PC-3 (cell line): ENCODE results near the gene DCP1B. TPM values are rescaled to one million over a fixed set of nuclear protein-coding genes. Genes with fewer than 3 reads are reported as not detected.

ENCODE experiments used
- ATAC-seq: fragments of 200-7000 bp; cut with Tn5 transposase; 2 replicates; pipeline ENCODE4 v1.9.1; 2020; ENCODE audit warnings: mild to moderate bottlenecking, moderate library complexity
- BruUV-seq: library from RNA; stranded (reverse); fragments of 400-500 nt; replicated peaks from 2 replicates; lab custom pipeline; 2021; lab: Mats Ljungman, UMichigan
- CTCF ChIA-PET: fragments of 300-600 bp; sonication (Branson Sonifier 250); formaldehyde crosslinking; loops from one replicate; lab custom pipeline; 2022; ENCODE audit warnings: antibody characterized with exemption; lab: Charles Lee
- POLR2A ChIA-PET: fragments of 300-600 bp; sonication (Branson Sonifier 250); formaldehyde crosslinking; loops from one replicate; lab custom pipeline; 2022; ENCODE audit warnings: antibody characterized with exemption; ENCODE audit not compliant: unreplicated experiment; lab: Charles Lee
- DNase-seq: peaks from one replicate; pipeline ENCODE4 v3.0.0-alpha.2; 2015
- H2AFZ ChIP-seq: fragments of 300-600 bp; sonication (generic); 2 replicates; pipeline ENCODE4 v1.6.0; 2016; ENCODE audit warnings: antibody characterized with exemption, low read length
- H3F3A ChIP-seq: fragments of 300-600 bp; sonication (generic); one replicate; pipeline ENCODE4 v1.6.0; 2017; ENCODE audit warnings: antibody characterized with exemption, low read length, control low read depth, mild to moderate bottlenecking; ENCODE audit not compliant: unreplicated experiment
- H3K27ac ChIP-seq: fragments of 300-600 bp; sonication (generic); 2 replicates; pipeline ENCODE4 v1.5.1; 2016; ENCODE audit warnings: mild to moderate bottlenecking, low read length
- H3K27me3 ChIP-seq: fragments of 300-600 bp; sonication (generic); 2 replicates; pipeline ENCODE4 v1.6.1; 2016; ENCODE audit warnings: low read length, mixed read lengths
- H3K36me3 ChIP-seq: fragments of 300-600 bp; sonication (generic); 2 replicates; pipeline ENCODE4 v1.6.1; 2016; ENCODE audit warnings: low read depth, mixed run types, low read length, mixed read lengths
- H3K4me1 ChIP-seq: fragments of 300-600 bp; sonication (generic); 2 replicates; pipeline ENCODE4 v1.5.1; 2016; ENCODE audit warnings: low read length; ENCODE audit not compliant: insufficient read depth
- H3K4me2 ChIP-seq: fragments of 300-600 bp; sonication (generic); 2 replicates; pipeline ENCODE4 v1.6.0; 2016; ENCODE audit warnings: low read length
- H3K4me3 ChIP-seq: fragments of 300-600 bp; sonication (generic); 2 replicates; pipeline ENCODE4 v1.5.1; 2016; ENCODE audit warnings: mild to moderate bottlenecking, low read length, mixed read lengths
- H3K79me2 ChIP-seq: fragments of 300-600 bp; sonication (generic); 2 replicates; pipeline ENCODE4 v1.6.1; 2017; ENCODE audit warnings: low read length, mixed read lengths
- H3K9ac ChIP-seq: fragments of 300-600 bp; sonication (generic); 2 replicates; pipeline ENCODE4 v1.6.0; 2016; ENCODE audit warnings: mild to moderate bottlenecking, low read length
- H3K9me2 ChIP-seq: fragments of 300-600 bp; sonication (generic); replicated peaks from 2 replicates; pipeline ENCODE4 v1.6.1; 2016; ENCODE audit warnings: mixed run types, low read length, mixed read lengths
- H3K9me3 ChIP-seq: fragments of 300-600 bp; sonication (generic); 2 replicates; pipeline ENCODE4 v1.6.1; 2016; ENCODE audit warnings: low read length, mixed read lengths
- H4K20me1 ChIP-seq: fragments of 300-600 bp; sonication (generic); 2 replicates; pipeline ENCODE4 v1.6.1; 2016; ENCODE audit warnings: low read length, mixed read lengths
- EZH2 ChIP-seq: fragments of 300-600 bp; sonication (generic); IDR thresholded peaks from one replicate; pipeline ENCODE4 v1.6.1; 2017; ENCODE audit warnings: antibody characterized with exemption, mild to moderate bottlenecking, low read length; ENCODE audit not compliant: unreplicated experiment
- EZH2phosphoT487 ChIP-seq: fragments of 300-600 bp; sonication (generic); IDR thresholded peaks from 2 replicates; pipeline ENCODE4 v1.6.1; 2018; ENCODE audit warnings: mild to moderate bottlenecking, antibody characterized with exemption, low read length, borderline replicate concordance
- intact Hi-C: fragments of 100-400 bp; cut with micrococcal nuclease; formaldehyde crosslinking; loops from 2 replicates; pipeline ENCODE4 v1.9.0; 2023
- total RNA-seq: library from RNA; depleted of rRNA; stranded (reverse); fragments of >200 nt; gene quantifications from 2 replicates; pipeline ENCODE4 v1.2.3, GENCODE V29; 2014
- TF ChIP-seq, protein P1 (sequence below): fragments of 300-600 bp; sonication (generic); conservative IDR thresholded peaks from 2 replicates; pipeline ENCODE4 v1.5.1; 2017; ENCODE audit warnings: antibody characterized with exemption, low read depth, mild to moderate bottlenecking, low read length

The DCP1B gene
- total RNA-seq, 1 experiment from 2014 or later, result 4.9 TPM

- no peaks in the 10 kb centered on the region for H3K79me2 ChIP-seq
- H3K9me2 ChIP-seq, result no peaks in the 10 kb centered on the region
- CTCF ChIA-PET, result no interaction called here
- no TSS peak for BruUV-seq
- TF ChIP-seq EZH2 (no peak), EZH2phosphoT487 (no peak)
- TF ChIP-seq, protein P1, sequence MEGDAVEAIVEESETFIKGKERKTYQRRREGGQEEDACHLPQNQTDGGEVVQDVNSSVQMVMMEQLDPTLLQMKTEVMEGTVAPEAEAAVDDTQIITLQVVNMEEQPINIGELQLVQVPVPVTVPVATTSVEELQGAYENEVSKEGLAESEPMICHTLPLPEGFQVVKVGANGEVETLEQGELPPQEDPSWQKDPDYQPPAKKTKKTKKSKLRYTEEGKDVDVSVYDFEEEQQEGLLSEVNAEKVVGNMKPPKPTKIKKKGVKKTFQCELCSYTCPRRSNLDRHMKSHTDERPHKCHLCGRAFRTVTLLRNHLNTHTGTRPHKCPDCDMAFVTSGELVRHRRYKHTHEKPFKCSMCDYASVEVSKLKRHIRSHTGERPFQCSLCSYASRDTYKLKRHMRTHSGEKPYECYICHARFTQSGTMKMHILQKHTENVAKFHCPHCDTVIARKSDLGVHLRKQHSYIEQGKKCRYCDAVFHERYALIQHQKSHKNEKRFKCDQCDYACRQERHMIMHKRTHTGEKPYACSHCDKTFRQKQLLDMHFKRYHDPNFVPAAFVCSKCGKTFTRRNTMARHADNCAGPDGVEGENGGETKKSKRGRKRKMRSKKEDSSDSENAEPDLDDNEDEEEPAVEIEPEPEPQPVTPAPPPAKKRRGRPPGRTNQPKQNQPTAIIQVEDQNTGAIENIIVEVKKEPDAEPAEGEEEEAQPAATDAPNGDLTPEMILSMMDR, result no peak
- intact Hi-C loops, result no loop called here
- H3K4me2 ChIP-seq, result no peak overlapping the region
- H3K36me3 ChIP-seq, result no peaks in the 10 kb centered on the region
- H2AFZ ChIP-seq, result no peak overlapping the region
- no peaks in the 10 kb centered on the region for H4K20me1 ChIP-seq
- DNase-seq, result no peak
- peaks cover 86% of the 10 kb centered on the region for H3K27me3 ChIP-seq
- no peaks in the 10 kb centered on the region for H3F3A ChIP-seq
- no peaks in the 10 kb centered on the region for H3K9me3 ChIP-seq
- POLR2A ChIA-PET, result no interaction called here
- no peaks in the 10 kb centered on the region for H3K4me1 ChIP-seq
- H3K4me3 ChIP-seq, result no peak overlapping the region
- H3K9ac ChIP-seq, result no peak overlapping the region
- H3K27ac ChIP-seq, result no peak overlapping the region
- no peak for ATAC-seq
Measured at GRCh38 chr12:2023365-2023764, 19.1 kb upstream of the DCP1B start.

- no peaks in the 10 kb centered on the region for H3K36me3 ChIP-seq
- no peak overlapping the region for H2AFZ ChIP-seq
- H3K27ac ChIP-seq, result no peak overlapping the region
- intact Hi-C loops, result no loop called here
- no TSS peak for BruUV-seq
- H3K4me2 ChIP-seq, result no peak overlapping the region
- H3K9ac ChIP-seq, result no peak overlapping the region
- no peaks in the 10 kb centered on the region for H3K9me2 ChIP-seq
- H3K79me2 ChIP-seq, result no peaks in the 10 kb centered on the region
- H3K4me1 ChIP-seq, result no peaks in the 10 kb centered on the region
- ATAC-seq (no peak), DNase-seq (no peak)
- no peaks in the 10 kb centered on the region for H3F3A ChIP-seq
- H3K9me3 ChIP-seq, result no peaks in the 10 kb centered on the region
- ChIA-PET POLR2A (no interaction called here), CTCF (no interaction called here)
- H3K4me3 ChIP-seq, result no peak overlapping the region
- no peak for TF ChIP-seq EZH2phosphoT487
- TF ChIP-seq EZH2, result no peak
- TF ChIP-seq, protein P1, result no peak
- peaks cover 84% of the 10 kb centered on the region for H3K27me3 ChIP-seq
- no peaks in the 10 kb centered on the region for H4K20me1 ChIP-seq
Measured at GRCh38 chr12:2020511-2020910, 16.3 kb upstream of the DCP1B start.

DNA sequence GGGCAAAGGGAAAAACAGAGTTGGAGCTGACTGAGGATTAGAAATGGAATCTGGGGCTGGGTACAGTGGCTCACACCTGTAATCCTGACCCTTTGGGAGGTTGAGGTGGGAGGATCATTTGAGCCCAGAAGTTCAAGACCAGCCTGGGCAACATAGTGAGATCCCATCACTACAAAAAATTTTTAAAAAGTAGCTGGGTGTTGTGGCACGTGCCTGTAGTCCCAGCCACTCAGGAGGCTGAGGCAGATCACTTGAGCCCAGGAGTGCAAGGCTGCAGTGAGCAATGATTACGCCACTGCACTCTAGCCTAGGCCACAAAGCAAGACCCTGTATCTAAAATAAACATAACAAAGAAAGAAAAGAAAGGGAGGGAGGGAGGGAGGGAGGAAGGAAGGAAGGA lies 14.9 kb upstream of the DCP1B start:
- H3K4me3 ChIP-seq, result no peak overlapping the region
- no peak overlapping the region for H3K4me2 ChIP-seq
- BruUV-seq, result no TSS peak
- intact Hi-C loops, result no loop called here
- ATAC-seq (no peak), DNase-seq (no peak)
- no peak overlapping the region for H3K9ac ChIP-seq
- POLR2A ChIA-PET, result no interaction called here
- H3K27me3 ChIP-seq, result peaks cover 78% of the 10 kb centered on the region
- no peaks in the 10 kb centered on the region for H3K4me1 ChIP-seq
- no peaks in the 10 kb centered on the region for H3F3A ChIP-seq
- TF ChIP-seq, protein P1, result no peak
- TF ChIP-seq EZH2phosphoT487 (no peak), EZH2 (no peak)
- H4K20me1 ChIP-seq, result no peaks in the 10 kb centered on the region
- no peaks in the 10 kb centered on the region for H3K36me3 ChIP-seq
- H3K79me2 ChIP-seq, result no peaks in the 10 kb centered on the region
- no peak overlapping the region for H3K27ac ChIP-seq
- H3K9me3 ChIP-seq, result no peaks in the 10 kb centered on the region
- no peaks in the 10 kb centered on the region for H3K9me2 ChIP-seq
- CTCF ChIA-PET, result no interaction called here
- H2AFZ ChIP-seq, result no peak overlapping the region
